NOMO-1 treated with dmso at 0.1 percent for 144 hours (cell line): ENCODE measurements around the gene DUS1L.

Source experiments
- DNase-seq: peaks from one replicate; lab custom pipeline; 2025; ENCODE audit not compliant: unreplicated experiment; lab: John Stamatoyannopoulos, UW

DUS1L gene

DNA sequence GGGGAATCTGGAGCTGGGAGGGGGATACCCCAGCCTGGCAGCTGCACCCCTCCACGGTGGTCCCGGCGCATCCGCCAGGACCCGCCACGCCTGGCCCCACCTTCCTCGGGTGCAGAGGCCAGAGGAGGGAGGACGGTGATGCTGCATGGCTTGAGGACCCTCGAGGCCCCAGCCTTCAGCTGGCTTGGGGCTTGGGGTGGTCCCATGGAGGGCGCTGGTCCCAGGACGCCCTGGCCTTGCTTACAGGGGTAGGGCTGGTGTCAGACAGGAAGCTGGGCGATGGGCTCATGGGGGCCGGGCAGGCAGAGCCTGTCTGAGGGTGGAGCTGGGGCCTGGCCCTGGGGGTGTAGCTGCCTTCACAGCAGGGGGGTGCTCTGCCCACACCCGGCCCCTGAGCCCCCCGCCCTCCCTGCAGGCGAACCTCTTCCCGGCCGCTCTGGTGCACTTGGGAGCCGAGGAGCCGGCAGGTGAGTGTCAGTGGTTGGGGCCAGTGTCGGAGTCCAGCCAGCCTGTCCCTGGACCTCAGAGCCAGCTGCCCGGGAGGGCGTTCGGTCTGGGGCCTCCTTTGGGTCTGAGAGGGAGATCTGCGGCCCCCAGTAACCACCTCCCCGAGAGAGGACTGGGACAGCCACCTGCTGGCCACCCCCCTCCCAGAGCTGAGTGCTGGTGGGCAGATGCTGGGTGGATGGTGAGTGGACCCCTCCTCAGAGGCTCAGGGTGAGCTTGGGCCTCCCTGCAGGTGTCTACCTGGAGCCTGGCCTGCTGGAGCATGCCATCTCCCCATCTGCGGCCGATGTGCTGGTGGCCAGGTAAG is 49.3 kb downstream of the DUS1L start:
- no peak for DNase-seq

- no peak for DNase-seq
Observed at GRCh38 chr17:82015311-82015971, 50.2 kb downstream of the DUS1L start.

- no peak for DNase-seq
Observed at GRCh38 chr17:82014971-82015310, 50.7 kb downstream of the DUS1L start.

DNA sequence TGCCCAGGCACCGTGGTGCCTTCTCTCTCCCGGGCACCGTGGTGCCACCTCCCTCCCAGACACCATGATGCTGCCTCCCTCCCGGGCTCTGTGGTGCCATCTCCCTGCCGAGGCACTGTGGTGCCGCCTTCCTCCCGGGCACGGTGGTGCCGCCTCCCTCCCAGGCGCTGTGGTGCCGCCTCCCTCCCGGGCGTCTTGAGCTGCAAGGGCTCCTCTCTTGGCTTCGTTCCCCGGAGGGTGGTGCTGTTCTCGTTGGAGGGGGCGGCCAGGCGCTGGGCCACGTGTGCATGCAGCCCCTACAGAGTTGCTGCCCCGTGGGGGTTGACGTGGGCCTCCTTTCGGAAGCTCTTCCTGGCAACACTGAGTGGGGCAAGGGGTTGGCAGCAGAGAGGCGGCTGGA is 51.2 kb downstream of the DUS1L start:
- no peak for DNase-seq

DNA sequence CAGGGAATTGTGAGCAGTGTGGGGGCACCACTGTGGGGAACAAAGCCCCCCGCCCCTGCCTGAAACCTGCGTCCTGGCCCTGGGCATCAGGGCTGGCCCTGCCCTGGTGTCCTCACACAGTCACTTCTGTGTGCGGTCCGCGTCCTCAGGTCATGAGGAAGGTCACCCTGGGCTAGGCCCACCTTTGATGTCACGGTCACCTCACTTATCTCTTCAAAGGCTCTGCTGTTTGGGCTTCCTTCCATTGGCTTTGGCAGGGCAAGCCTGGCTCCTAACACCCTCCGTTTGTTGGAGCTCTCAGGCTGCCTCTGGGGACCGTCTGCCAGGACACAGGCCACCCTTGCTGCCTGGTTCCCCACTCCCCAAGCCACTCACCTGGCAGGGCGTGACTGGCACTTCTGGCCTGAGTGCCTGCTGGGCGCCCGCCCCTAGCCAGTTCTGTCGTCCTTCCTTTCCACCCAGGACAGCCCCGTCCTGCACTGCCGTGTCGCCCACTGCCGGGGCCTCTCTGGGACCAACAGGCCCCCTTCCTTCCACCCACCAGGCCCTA is 51.8 kb downstream of the DUS1L start:
- DNase-seq: no peak

DNA sequence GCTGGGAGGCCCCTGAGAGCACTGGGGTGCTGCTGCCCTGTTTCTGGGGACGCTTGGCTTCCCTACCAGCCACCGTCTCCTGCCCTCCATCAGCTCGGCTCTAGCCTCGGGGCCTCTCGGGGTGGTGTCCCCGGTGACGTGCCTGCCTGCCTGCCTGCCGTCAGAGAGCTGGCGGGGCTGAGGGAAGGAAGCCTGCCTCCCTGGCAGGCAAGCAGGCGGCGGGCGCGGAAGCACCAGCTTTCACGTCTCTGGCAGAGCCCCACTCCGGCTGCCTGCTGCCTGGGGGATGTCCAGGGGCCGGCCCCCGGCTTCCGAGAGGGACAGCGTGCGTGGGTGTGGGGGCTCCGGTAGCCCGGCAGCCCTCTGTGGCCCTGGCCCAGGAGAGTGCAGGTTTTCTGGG is 52.3 kb downstream of the DUS1L start:
- DNase-seq: no peak

DNA sequence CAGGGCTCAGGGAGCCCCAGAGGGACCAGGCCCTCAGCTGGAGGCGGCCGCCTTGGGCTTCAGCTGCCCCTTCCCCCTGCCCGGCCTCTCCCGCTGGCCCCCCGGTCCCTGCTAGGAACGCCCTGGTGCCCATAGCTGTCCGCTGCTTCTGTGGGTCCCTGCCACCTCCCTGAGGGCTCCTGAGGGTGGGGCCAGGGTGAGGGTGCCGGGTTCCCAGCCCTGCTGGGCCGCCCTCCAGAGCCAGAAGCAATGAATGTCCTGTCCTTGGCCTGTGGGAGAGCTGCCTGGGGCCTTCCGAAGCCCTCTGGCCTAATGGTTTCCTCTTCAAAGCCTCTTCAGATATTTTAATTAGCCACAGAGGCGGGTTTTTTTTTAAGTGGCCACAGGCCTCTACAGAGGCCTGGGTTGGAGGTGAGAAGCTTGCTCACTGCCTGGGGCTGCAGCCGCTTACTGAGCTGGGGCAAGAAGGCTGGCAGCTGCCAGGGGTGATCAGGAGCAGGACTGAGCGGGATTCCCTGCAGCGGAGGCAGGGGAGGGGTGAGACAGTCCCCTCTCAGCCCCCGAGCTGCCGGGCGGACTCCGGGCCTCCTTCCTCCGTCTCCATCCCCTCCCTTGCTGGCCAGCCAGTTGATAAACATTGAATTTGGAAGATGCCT is 52.8 kb downstream of the DUS1L start:
- DNase-seq: no peak

GRCh38 chr17:82012261-82012639 is 53.4 kb downstream of the DUS1L start:
- no peak for DNase-seq

GRCh38 chr17:82011617-82012187 is 53.9 kb downstream of the DUS1L start:
- DNase-seq: no peak

GRCh38 chr17:82010575-82011525 is 54.8 kb downstream of the DUS1L start:
- no peak for DNase-seq

- DNase-seq: no peak
Observed at GRCh38 chr17:82009413-82009812, 56.2 kb downstream of the DUS1L start.

DNA sequence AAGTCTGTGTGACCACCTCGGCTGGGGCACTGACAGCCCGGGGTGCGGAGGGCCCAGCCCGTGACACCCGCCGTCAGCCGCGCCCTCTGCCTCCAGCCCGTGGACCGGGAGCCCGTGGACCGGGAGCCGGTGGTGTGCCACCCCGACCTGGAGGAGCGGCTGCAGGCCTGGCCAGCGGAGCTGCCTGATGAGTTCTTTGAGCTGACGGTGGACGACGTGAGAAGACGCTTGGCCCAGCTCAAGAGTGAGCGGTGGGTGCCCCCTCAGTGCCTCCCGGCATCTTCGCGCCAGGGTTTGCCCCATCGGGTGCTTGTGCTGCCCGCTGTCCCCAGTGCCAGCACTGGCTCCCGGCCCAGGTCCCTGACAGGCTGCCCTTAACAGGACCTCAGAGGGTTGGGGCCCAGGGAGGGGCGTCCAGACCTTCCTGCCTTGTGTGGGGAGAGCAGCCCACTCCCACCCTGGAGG is 56.6 kb downstream of the DUS1L start:
- DNase-seq: no peak

DNA sequence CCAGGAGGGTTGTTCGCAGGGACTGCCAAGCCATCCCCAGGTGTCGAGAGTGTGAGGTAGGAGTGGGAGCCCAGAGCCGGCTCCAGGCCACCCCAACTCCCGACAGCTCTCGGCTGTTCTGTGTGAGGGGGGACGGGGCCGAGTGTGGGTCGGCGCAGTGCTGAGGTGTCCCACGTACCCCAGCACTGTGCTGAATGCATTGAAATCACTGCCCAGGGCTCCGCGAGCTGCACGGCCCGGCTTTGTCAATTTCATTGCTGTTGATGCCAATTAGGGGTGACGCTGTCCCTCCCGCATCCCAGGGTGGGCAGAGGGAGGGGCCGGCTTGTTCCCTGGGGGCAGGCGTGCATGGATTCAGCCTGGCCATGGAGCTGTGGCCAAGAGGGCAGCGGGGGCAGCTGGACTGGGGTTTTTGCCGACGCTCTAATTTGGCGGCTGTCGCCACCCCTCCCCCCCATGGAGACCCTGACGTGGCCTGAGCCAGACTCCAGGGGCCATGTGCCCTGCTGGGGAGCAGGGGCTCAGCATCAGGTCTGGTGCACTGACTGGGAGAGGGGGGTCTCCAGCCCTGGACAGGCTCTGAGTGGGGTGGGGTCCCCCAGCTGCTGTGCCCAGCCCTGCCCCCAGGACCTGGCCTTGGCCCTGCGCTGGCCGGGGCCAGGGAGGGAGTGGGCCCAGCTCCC is 57.2 kb downstream of the DUS1L start:
- DNase-seq: no peak
